GM18867 (cell line): ENCODE data around the gene PI16.

Source experiments
- ATAC-seq: cut with Tn5 transposase; IDR thresholded peaks from one replicate; pipeline ENCODE4 v1.9.1; 2021; ENCODE audit warnings: mild to moderate bottlenecking, moderate library complexity; ENCODE audit not compliant: unreplicated experiment

The PI16 gene

DNA sequence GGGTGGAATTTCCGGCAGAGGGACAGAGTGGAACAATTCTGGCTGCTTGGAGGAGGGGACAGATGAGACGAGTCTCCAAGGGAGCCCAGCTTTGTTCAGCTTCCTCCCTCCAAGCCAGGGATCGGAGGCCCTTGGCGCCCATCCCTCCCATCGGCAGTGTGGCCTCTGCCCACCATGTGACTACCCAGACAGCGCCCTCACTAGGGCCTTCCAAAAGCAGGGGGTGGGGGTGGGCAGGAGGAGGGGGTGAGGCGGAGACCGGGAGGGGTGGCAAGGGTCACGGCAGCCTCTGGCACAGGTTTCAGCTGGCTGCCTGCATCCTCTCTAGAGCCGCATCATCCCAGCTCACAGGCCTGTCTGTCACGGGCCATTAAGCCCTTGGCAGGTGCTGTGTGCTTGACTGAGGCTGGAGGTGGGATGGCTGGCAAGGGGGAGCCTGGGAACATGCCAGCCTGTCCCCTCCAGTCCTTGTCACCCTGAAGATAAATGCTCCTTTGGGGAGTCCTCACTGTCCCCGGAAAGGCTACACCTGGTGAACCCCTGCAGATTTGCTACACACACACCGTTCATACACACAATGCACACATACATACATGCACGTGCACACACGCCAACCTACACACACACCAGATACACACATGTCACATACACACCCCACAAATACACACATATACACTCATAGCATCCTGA lies 44.7 kb downstream of the PI16 start:
- no peak for ATAC-seq

DNA sequence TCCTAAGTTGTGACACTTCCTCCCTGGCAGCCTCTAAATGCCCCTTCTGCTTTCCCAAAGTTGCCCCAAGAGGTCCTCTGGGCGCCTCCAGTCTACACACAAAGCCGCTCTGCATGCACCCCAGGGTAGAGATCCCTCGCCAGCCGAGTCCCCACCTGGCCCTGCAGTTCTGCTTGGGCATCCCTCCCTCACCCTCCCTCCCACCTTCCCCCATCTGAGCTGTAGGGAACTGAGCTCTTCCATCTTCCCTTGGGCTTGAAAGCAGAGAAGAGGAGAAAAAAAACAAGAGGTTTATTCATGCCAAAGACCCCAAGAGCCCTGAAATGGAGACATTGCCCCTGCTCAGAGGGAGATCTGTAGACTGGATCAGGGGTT lies 45.2 kb downstream of the PI16 start:
- no peak for ATAC-seq

DNA sequence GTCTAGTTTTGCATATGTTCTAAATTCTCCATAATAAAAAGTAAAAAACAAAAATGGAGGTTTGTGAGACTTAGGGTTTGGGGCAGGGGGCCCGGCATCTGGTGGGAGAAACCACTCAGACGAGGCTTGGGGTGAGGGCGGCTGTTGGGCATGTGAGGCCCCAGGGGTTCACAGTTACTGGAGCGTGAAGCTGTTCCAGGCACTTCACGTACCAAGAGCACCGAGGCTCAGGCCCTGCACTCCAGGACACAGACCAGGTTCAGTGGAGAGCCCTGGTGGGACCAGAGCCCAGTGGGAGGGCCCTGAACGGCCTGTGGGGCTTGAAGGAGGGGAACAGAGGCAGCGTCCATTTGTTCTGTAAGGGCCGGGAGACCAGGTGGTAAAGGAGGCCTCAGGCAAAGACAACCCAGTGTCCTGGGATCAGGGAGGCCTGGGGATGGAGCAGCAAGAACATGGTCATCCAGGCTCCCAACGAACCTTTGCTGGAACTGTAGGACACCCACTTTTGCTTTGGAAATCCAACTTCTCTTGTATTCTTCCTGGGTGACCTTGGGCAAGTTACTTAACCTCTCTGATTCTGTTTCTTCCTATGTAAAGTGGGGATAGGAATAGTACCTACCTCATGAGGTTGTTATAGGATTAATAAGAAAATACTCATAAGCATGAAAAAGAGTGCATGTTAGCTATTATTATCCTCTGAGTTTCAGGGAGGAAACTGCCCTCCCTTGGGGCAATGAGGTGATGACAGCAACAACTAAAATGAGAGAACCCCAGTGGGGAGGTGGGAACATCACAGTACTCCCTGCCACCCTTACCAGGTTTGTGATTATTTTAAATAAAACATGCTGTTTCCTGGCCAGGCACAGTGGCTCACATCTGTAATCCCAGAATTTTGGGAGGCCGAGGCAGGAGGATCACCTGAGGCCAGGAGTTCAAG lies 49.8 kb downstream of the PI16 start:
- ATAC-seq: no peak

GRCh38 chr6:37005061-37005810 lies 50.7 kb downstream of the PI16 start, which contains the start of gene FGD2:
Gene FGD2 (plus strand): TSS chr6:37005655. CDS start chr6:37005818, 163 bp downstream.
- peak; percentile 71 for ATAC-seq

- ATAC-seq: peak; percentile 7
Measured at GRCh38 chr6:37005827-37006567, 51.5 kb downstream of the PI16 start.

DNA sequence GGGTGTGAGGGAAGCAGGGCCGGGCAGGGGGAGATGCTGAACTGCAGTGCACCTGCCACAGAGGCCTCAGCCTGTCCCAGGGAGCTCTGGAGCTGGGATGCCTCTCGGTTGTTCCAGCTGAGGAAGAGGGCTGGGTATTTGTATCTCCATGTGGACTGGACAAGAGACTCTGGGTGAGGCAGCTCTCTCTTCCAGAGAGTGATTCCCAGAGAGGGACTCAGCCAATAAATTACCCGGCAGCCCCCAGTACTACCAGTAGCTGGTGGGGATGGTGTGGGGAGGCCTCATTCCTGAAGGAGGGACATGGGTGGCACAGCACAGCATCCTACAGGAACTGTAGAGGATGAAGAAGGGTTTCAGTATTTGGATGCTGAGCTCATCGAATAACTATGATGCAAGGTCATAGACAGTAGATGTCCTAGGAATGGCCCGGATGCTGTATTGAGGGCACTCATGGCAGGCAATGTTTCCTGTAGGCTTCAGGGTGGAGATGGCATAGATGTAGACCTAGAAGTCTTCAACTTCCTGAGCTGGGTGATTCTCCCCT lies 52.3 kb downstream of the PI16 start:
- ATAC-seq: no peak

GRCh38 chr6:37007340-37008043 lies 53.0 kb downstream of the PI16 start:
- no peak for ATAC-seq

GRCh38 chr6:37008484-37009465 lies 54.2 kb downstream of the PI16 start:
- ATAC-seq: no peak

DNA sequence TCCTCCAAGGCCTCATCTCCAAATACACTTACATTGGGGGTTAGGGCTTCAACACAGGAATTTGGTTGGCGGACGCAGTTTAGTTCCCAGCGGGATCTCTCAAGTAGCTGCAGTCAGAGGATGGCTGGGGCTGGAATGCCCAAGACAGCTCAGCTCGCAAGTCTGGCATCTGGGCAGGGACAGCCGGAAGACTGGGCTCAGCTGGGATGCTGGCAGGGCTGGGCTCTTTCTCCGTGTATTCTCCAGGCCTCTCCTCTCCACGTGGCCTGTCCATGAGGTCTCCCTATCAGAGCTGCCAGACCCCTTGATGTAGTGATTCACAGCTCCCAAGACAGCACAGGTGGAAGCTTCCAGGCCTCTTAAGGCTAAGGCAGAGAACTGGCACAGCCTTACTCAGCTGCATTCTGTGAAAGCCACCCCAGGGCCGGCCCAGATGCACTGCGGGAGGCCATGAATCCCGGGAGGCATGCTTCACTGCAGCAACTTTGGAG lies 55.9 kb downstream of the PI16 start:
- no peak for ATAC-seq

DNA sequence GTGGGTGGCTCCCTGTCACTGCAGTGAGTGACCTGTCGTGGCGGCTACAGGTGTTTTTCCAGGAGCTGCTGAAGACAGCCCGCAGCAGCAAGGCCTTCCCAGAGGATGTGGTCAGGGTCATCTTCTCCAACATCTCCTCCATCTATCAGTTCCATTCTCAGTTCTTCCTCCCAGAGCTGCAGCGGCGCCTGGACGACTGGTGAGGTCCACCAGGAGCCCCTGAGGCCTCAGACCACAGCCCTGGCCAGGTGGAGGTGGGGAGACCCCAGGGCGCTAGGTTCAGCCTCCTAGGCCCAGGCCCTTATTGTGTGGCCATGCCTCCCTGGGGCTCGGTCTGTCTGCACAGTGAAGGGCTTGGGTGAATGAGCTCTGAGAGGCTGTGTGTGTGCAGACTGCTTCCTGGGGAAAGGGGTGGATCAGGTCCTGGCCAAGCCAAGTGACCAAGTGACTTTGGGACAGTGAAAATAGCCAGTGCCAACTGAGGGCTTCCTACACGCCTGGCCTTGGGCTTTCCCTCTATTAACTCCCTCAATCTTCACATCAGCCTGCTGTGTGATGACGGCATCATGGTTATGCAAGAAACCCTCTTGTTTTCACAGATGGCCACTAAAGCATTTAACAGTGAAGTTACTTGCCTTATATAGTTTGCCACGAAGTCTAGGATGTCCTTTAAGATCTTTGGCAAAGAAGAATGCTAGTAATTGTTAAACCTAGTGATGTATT lies 57.3 kb downstream of the PI16 start:
- ATAC-seq: no peak

- no peak for ATAC-seq
Measured at GRCh38 chr6:37013516-37014491, 59.3 kb downstream of the PI16 start.
